KMS-11 (cell line): ENCODE results near the gene LETMD1.

Source experiments
- H2AFZ ChIP-seq: fragments of 200-600 bp; sonication (generic); 2 replicates; pipeline ENCODE4 v1.6.1; 2016; ENCODE audit warnings: antibody characterized with exemption, mixed run types, low read depth
- H3K27ac ChIP-seq: fragments of 200-600 bp; sonication (generic); 2 replicates; pipeline ENCODE4 v1.6.1; 2016; ENCODE audit warnings: mild to moderate bottlenecking, mixed run types
- H3K27me3 ChIP-seq: fragments of 200-600 bp; sonication (generic); 2 replicates; pipeline ENCODE4 v1.6.1; 2017; ENCODE audit warnings: mild to moderate bottlenecking, low read depth, mixed run types, moderate library complexity; ENCODE audit not compliant: insufficient read depth
- H3K36me3 ChIP-seq: fragments of 200-600 bp; sonication (generic); 2 replicates; pipeline ENCODE4 v1.6.1; 2017; ENCODE audit warnings: mild to moderate bottlenecking, mixed run types; ENCODE audit not compliant: insufficient read depth
- H3K4me1 ChIP-seq: fragments of 200-600 bp; sonication (generic); 2 replicates; pipeline ENCODE4 v1.6.1; 2016; ENCODE audit warnings: mild to moderate bottlenecking, low read depth, mixed run types; ENCODE audit not compliant: poor library complexity, severe bottlenecking
- H3K4me2 ChIP-seq: fragments of 200-600 bp; sonication (generic); 2 replicates; pipeline ENCODE4 v1.7.0; 2016; ENCODE audit warnings: mild to moderate bottlenecking, mixed run types
- H3K4me3 ChIP-seq: fragments of 200-600 bp; sonication (generic); IDR thresholded peaks from 2 replicates; pipeline ENCODE4 v1.6.1; 2017; ENCODE audit warnings: low read depth, low read length, mixed read lengths; ENCODE audit not compliant: insufficient read depth
- H3K79me2 ChIP-seq: fragments of 200-600 bp; sonication (generic); 2 replicates; pipeline ENCODE4 v1.6.1; 2016; ENCODE audit warnings: low read depth, mixed run types; ENCODE audit not compliant: insufficient read depth
- H3K9ac ChIP-seq: fragments of 200-600 bp; sonication (generic); 2 replicates; pipeline ENCODE4 v1.6.1; 2016; ENCODE audit warnings: mild to moderate bottlenecking, mixed run types
- H4K20me1 ChIP-seq: fragments of 200-600 bp; sonication (generic); 2 replicates; pipeline ENCODE4 v1.6.1; 2016; ENCODE audit warnings: mild to moderate bottlenecking, mixed run types; ENCODE audit not compliant: insufficient read depth
- TF ChIP-seq, protein P1 (sequence below): fragments of 200-600 bp; sonication (generic); conservative IDR thresholded peaks from 2 replicates; pipeline ENCODE4 v1.6.1; 2017; ENCODE audit warnings: low read depth, mild to moderate bottlenecking, antibody characterized with exemption, low read length, moderate library complexity, mixed read lengths

LETMD1 gene

DNA sequence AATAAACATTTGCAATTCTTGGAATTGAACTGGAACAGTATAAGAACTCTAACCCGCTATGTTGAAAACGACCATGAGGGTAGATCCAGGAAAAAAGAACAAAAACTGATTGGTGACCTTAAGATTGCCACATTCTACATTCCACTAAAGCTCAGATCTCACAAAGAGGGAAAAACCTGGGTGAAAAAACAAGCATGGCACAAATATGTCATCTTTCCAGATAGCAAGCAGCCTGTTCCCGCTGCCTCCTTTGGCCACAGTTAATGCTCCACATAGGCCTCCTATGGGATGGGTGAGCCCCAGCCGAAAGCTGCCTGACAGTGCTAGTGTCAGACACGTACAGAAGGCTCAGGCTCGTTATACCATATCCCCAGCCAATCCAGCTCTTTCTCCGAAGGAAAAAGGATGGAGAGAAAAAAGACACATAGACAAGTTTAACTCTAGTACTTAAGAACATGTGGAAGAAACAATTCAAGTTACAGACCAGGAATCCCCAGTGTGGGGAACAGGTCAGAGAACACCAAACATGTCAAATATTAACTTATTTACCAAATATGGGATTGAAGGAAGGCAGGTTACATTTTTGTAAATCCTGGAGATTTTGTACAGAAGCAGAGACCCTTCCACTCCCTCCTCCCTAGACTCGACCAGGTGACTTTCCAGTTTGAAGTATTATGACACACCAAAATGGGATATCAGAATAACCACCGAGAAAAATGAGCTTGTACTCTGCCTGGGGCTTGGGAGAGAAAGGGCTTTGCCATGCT, 14.7 kb downstream of the LETMD1 start:
- Histone ChIP-seq H3K27me3 (no peaks in the 10 kb centered on the region), H3K9ac (no peak overlapping the region), H3K79me2 (no peaks in the 10 kb centered on the region), H2AFZ (no peak overlapping the region), H4K20me1 (no peaks in the 10 kb centered on the region), H3K27ac (no peak overlapping the region), H3K36me3 (no peaks in the 10 kb centered on the region), H3K4me2 (no peak overlapping the region), H3K4me1 (peaks cover 18% of the 10 kb centered on the region), H3K4me3 (no peak overlapping the region)
- TF ChIP-seq, protein P1, sequence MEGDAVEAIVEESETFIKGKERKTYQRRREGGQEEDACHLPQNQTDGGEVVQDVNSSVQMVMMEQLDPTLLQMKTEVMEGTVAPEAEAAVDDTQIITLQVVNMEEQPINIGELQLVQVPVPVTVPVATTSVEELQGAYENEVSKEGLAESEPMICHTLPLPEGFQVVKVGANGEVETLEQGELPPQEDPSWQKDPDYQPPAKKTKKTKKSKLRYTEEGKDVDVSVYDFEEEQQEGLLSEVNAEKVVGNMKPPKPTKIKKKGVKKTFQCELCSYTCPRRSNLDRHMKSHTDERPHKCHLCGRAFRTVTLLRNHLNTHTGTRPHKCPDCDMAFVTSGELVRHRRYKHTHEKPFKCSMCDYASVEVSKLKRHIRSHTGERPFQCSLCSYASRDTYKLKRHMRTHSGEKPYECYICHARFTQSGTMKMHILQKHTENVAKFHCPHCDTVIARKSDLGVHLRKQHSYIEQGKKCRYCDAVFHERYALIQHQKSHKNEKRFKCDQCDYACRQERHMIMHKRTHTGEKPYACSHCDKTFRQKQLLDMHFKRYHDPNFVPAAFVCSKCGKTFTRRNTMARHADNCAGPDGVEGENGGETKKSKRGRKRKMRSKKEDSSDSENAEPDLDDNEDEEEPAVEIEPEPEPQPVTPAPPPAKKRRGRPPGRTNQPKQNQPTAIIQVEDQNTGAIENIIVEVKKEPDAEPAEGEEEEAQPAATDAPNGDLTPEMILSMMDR = no peak

- Histone ChIP-seq H3K27me3 (no peaks in the 10 kb centered on the region), H3K27ac (no peak overlapping the region), H3K4me2 (peak overlapping the region; percentile 27; the same call in 1 of the 2 replicates), H4K20me1 (no peaks in the 10 kb centered on the region), H3K79me2 (no peaks in the 10 kb centered on the region), H3K4me1 (peaks cover 28% of the 10 kb centered on the region), H3K4me3 (no peak overlapping the region), H3K36me3 (no peaks in the 10 kb centered on the region), H3K9ac (no peak overlapping the region), H2AFZ (no peak overlapping the region)
- TF ChIP-seq, protein P1 = no peak
Observed at GRCh38 chr12:51065530-51065929, 17.4 kb downstream of the LETMD1 start.

DNA sequence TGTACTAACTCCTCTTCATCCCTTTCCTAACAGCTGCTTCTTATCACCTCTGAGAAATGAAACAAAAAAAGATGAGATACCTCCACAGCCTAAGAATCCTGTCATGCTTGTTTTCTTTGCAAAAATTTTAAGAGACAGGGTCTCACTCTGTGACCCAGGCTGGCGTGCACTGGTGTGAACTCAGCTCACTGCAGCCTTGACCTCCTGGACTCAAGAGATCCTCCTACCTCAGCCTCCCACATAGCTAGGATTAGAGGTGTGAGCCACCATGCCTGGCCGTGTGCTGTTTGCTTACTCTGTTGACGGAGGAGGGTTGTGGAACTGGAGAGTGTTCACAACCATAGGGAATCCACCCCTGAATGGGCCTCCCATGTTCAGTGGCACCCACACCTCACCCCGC, 19.1 kb downstream of the LETMD1 start:
- H4K20me1 ChIP-seq = no peaks in the 10 kb centered on the region
- H3K79me2 ChIP-seq = no peaks in the 10 kb centered on the region
- no peak overlapping the region for H3K4me3 ChIP-seq
- H3K36me3 ChIP-seq = no peaks in the 10 kb centered on the region
- no peak overlapping the region for H2AFZ ChIP-seq
- no peak overlapping the region for H3K9ac ChIP-seq
- no peak overlapping the region for H3K4me2 ChIP-seq
- no peak overlapping the region for H3K27ac ChIP-seq
- no peaks in the 10 kb centered on the region for H3K27me3 ChIP-seq
- TF ChIP-seq, protein P1 = no peak
- peaks cover 31% of the 10 kb centered on the region for H3K4me1 ChIP-seq

DNA sequence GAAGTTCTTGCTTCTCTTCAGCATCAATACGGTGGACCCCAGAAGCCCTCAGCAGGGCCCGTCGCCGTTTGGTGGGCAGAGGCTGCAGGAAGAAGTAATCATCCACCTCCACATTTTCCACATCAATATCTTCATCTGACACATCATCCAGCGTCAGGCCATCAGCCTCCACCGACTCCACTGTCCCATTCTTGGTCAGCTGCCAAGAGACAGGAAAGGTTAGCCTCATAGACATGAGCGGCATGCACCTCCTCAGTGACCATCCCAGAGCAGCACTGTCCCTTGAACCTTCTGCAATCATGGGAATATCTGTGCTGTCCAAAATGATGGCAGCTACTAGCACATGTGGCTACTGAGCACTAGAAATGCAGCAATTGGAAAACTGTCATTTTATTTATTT, 19.6 kb downstream of the LETMD1 start:
- Histone ChIP-seq H3K27ac (no peak overlapping the region), H3K79me2 (no peaks in the 10 kb centered on the region), H3K4me3 (no peak overlapping the region), H3K9ac (no peak overlapping the region), H2AFZ (no peak overlapping the region), H3K27me3 (no peaks in the 10 kb centered on the region), H4K20me1 (no peaks in the 10 kb centered on the region), H3K4me1 (peaks cover 31% of the 10 kb centered on the region), H3K36me3 (no peaks in the 10 kb centered on the region), H3K4me2 (no peak overlapping the region)
- TF ChIP-seq, protein P1 = no peak
